H9 (cell line): ENCODE measurements around the gene CYBA. TPM values are rescaled to one million over a fixed set of nuclear protein-coding genes. Genes with fewer than 3 reads are reported as not detected.

ENCODE experiments used
- DNase-seq: peaks from one replicate; pipeline ENCODE4 v3.0.0-alpha.2; 2017
- H2AFZ ChIP-seq: one replicate; pipeline ENCODE4 v1.6.1; 2013; ENCODE audit warnings: mild to moderate bottlenecking, low read length, control low read depth, moderate library complexity
- H2AK5ac ChIP-seq: 2 replicates; pipeline ENCODE4 v1.6.1; 2013; ENCODE audit warnings: low read length, control low read depth, mixed read lengths; ENCODE audit not compliant: insufficient read length
- H2BK120ac ChIP-seq: one replicate; pipeline ENCODE4 v1.6.1; 2013; ENCODE audit warnings: low read depth, mild to moderate bottlenecking, low read length, control low read depth, inconsistent platforms; ENCODE audit not compliant: poor library complexity, severe bottlenecking
- H2BK12ac ChIP-seq: 2 replicates; pipeline ENCODE4 v1.6.1; 2013; ENCODE audit warnings: low read length, control low read depth, mixed read lengths, low read depth; ENCODE audit not compliant: insufficient read length
- H2BK15ac ChIP-seq: 2 replicates; pipeline ENCODE4 v1.6.1; 2013; ENCODE audit warnings: low read depth, low read length, control low read depth
- H2BK20ac ChIP-seq: one replicate; pipeline ENCODE4 v1.6.1; 2013; ENCODE audit warnings: low read depth, mild to moderate bottlenecking, low read length, control low read depth, inconsistent platforms; ENCODE audit not compliant: poor library complexity, severe bottlenecking
- H2BK5ac ChIP-seq: 2 replicates; pipeline ENCODE4 v1.6.1; 2013; ENCODE audit warnings: low read length, control low read depth, mixed read lengths; ENCODE audit not compliant: insufficient read length
- H3K14ac ChIP-seq: 2 replicates; pipeline ENCODE4 v1.6.1; 2013; ENCODE audit warnings: low read length, control low read depth; ENCODE audit not compliant: insufficient read depth
- H3K18ac ChIP-seq: 2 replicates; pipeline ENCODE4 v1.6.1; 2013; ENCODE audit warnings: low read depth, mild to moderate bottlenecking, mixed read lengths, low read length, control low read depth; ENCODE audit not compliant: insufficient read length
- H3K23ac ChIP-seq: 2 replicates; pipeline ENCODE4 v1.6.1; 2013; ENCODE audit warnings: low read length, control low read depth, mixed read lengths, low read depth; ENCODE audit not compliant: insufficient read length
- H3K23me2 ChIP-seq: 2 replicates; pipeline ENCODE4 v1.6.1; 2013; ENCODE audit warnings: low read depth, mild to moderate bottlenecking, mixed read lengths, low read length, control low read depth; ENCODE audit not compliant: insufficient read length, poor library complexity, severe bottlenecking
- H3K27ac ChIP-seq: 2 replicates; pipeline ENCODE4 v1.5.1; 2013; ENCODE audit warnings: low read length, control low read depth, mixed read lengths, low read depth; ENCODE audit not compliant: insufficient read length
- H3K27me3 ChIP-seq: 2 replicates; pipeline ENCODE4 v1.6.1; 2013; ENCODE audit warnings: low read length, control low read depth, inconsistent platforms; ENCODE audit not compliant: insufficient read depth
- H3K4ac ChIP-seq: 2 replicates; pipeline ENCODE4 v1.6.1; 2013; ENCODE audit warnings: low read depth, mild to moderate bottlenecking, control low read depth, inconsistent platforms, low read length, moderate library complexity
- H3K4me1 ChIP-seq: 2 replicates; pipeline ENCODE4 v1.6.1; 2013; ENCODE audit warnings: low read length, control low read depth, inconsistent platforms; ENCODE audit not compliant: insufficient read depth
- H3K4me2 ChIP-seq: 2 replicates; pipeline ENCODE4 v1.6.1; 2013; ENCODE audit warnings: low read length, control low read depth, mixed read lengths; ENCODE audit not compliant: insufficient read length, insufficient read depth
- H3K56ac ChIP-seq: 2 replicates; pipeline ENCODE4 v1.6.1; 2013; ENCODE audit warnings: low read depth, mild to moderate bottlenecking, mixed read lengths, low read length, control low read depth; ENCODE audit not compliant: insufficient read length
- H3K79me1 ChIP-seq: 2 replicates; pipeline ENCODE4 v1.6.1; 2013; ENCODE audit warnings: low read depth, mild to moderate bottlenecking, moderate library complexity, low read length, control low read depth, inconsistent platforms; ENCODE audit not compliant: insufficient read depth, poor library complexity, severe bottlenecking
- H3K79me2 ChIP-seq: 2 replicates; pipeline ENCODE4 v1.6.1; 2013; ENCODE audit warnings: low read length, control low read depth, inconsistent platforms; ENCODE audit not compliant: insufficient read depth
- H3K9ac ChIP-seq: 2 replicates; pipeline ENCODE4 v1.6.1; 2013; ENCODE audit warnings: low read length, control low read depth, mixed read lengths; ENCODE audit not compliant: insufficient read length; ENCODE audit errors: extremely low read depth
- H3K9me3 ChIP-seq: one replicate; pipeline ENCODE4 v1.6.1; 2013; ENCODE audit warnings: low read depth, low read length, inconsistent platforms; ENCODE audit not compliant: control insufficient read depth
- H3T11ph ChIP-seq: one replicate; pipeline ENCODE4 v1.6.1; 2013; ENCODE audit warnings: mild to moderate bottlenecking, low read length, control low read depth, inconsistent platforms
- H4K20me1 ChIP-seq: one replicate; pipeline ENCODE4 v1.6.1; 2013; ENCODE audit not compliant: control insufficient read depth, insufficient read length, insufficient read depth
- H4K5ac ChIP-seq: 2 replicates; pipeline ENCODE4 v1.6.1; 2013; ENCODE audit warnings: low read depth, mild to moderate bottlenecking, mixed read lengths, low read length, control low read depth; ENCODE audit not compliant: insufficient read length
- H4K8ac ChIP-seq: replicated peaks from 2 replicates; pipeline ENCODE4 v1.6.1; 2013; ENCODE audit warnings: low read length, control low read depth, mixed read lengths, low read depth; ENCODE audit not compliant: insufficient read length
- H4K91ac ChIP-seq: 2 replicates; pipeline ENCODE4 v1.6.1; 2013; ENCODE audit warnings: low read depth, mild to moderate bottlenecking, moderate library complexity, mixed read lengths, low read length, control low read depth; ENCODE audit not compliant: insufficient read length
- H3K27ac Mint-ChIP-seq, 3 experiments: 2 replicates in 2 of 3; 3 replicates in 1 of 3; pipeline ENCODE4 v1.8.0; 2020 to 2021; ENCODE audit warnings: mixed read lengths in 3 of 3, mild to moderate bottlenecking in 1 of 3, moderate library complexity in 1 of 3
- H3K27me3 Mint-ChIP-seq: 2 replicates; pipeline ENCODE4 v1.8.0; 2021; ENCODE audit warnings: low read depth, mild to moderate bottlenecking, moderate library complexity, mixed read lengths
- H3K36me3 Mint-ChIP-seq, 3 experiments: 2 replicates in 2 of 3; 3 replicates in 1 of 3; pipeline ENCODE4 v1.8.0; 2020 to 2021; ENCODE audit warnings: low read depth in 3 of 3, mixed read lengths in 3 of 3; ENCODE audit not compliant: insufficient read depth in 1 of 3
- H3K4me1 Mint-ChIP-seq, 2 experiments: 2 replicates each; pipeline ENCODE4 v1.8.0; 2020; ENCODE audit warnings: mixed read lengths in 2 of 2
- H3K4me3 Mint-ChIP-seq, 2 experiments: 2 replicates in 1 of 2; 3 replicates in 1 of 2; pipeline ENCODE4 v1.8.0; 2020 to 2021; ENCODE audit warnings: mild to moderate bottlenecking in 2 of 2, mixed read lengths in 2 of 2, moderate library complexity in 1 of 2
- H3K9me3 Mint-ChIP-seq, 2 experiments: 2 replicates in 1 of 2; 3 replicates in 1 of 2; pipeline ENCODE4 v1.8.0; 2020; ENCODE audit warnings: mild to moderate bottlenecking in 2 of 2, mixed read lengths in 2 of 2, moderate library complexity in 1 of 2
- CTCF ChIP-seq: fragments of 200-600 bp; sonication (generic); conservative IDR thresholded peaks from 3 replicates; pipeline ENCODE4 v1.8.0; 2021; ENCODE audit warnings: antibody characterized with exemption, mild to moderate bottlenecking
- WGBS: extraction: QIAGEN DNeasy Blood & Tissue Kit; methylation state at CpG from one replicate; pipeline ENCODE4 v1.1.7; 2013; ENCODE audit warnings: missing lambda C conversion rate, low lambda C conversion rate, mixed read lengths; ENCODE audit not compliant: insufficient read length; ENCODE audit errors: extremely low coverage; 5-methylcytosine and 5-hydroxymethylcytosine counted together
- total RNA-seq: library from RNA; stranded (reverse); gene quantifications from 2 replicates; pipeline ENCODE4 v1.2.1, GENCODE V29; 2021

The CYBA gene
- total RNA-seq, 1 experiment from 2014 or later: 153 TPM

- no peak overlapping the region for H3K18ac ChIP-seq
- Mint-ChIP-seq H3K9me3 (no peaks in the 10 kb centered on the region; a peak in 1 of 5 replicates), H3K27ac (no peak overlapping the region), H3K36me3 (peaks cover 8 to 20% (median 20%) of the 10 kb centered on the region in 3 experiments; a peak in 6 of 7 replicates), H3K4me3 (no peak overlapping the region), H3K4me1 (peaks cover 4 to 6% of the 10 kb centered on the region in 2 experiments), H3K27me3 (peaks cover 3% of the 10 kb centered on the region)
- H2AFZ ChIP-seq: no peak overlapping the region
- no peak for TF ChIP-seq CTCF
- no peak overlapping the region for H2BK5ac ChIP-seq
- H2BK12ac ChIP-seq: no peak overlapping the region
- no peak overlapping the region; the same call in 1 of the 2 replicates for H3K14ac ChIP-seq
- no peak overlapping the region for H3K56ac ChIP-seq
- H3K79me1 ChIP-seq: peaks cover 3% of the 10 kb centered on the region
- no peak overlapping the region for H3K9ac ChIP-seq
- WGBS: no CpG with 5 or more reads among the region's 23 CpGs
- no peak overlapping the region for H3K4ac ChIP-seq
- no peak overlapping the region for H2BK120ac ChIP-seq
- no peak overlapping the region for H4K8ac ChIP-seq
- H2BK15ac ChIP-seq: no peak overlapping the region
- no peaks in the 10 kb centered on the region for H3K27me3 ChIP-seq
- H3K4me2 ChIP-seq: no peak overlapping the region
- no peaks in the 10 kb centered on the region for H3K79me2 ChIP-seq
- no peak overlapping the region for H2BK20ac ChIP-seq
- no peaks in the 10 kb centered on the region for H4K20me1 ChIP-seq
- H3K23me2 ChIP-seq: peaks cover 10% of the 10 kb centered on the region
- H3K4me1 ChIP-seq: no peaks in the 10 kb centered on the region
- DNase-seq: no peak
- no peak overlapping the region for H4K91ac ChIP-seq
- no peak overlapping the region for H3K27ac ChIP-seq
- no peaks in the 10 kb centered on the region for H3K9me3 ChIP-seq
- no peak overlapping the region for H4K5ac ChIP-seq
- H3T11ph ChIP-seq: no peak overlapping the region
- H2AK5ac ChIP-seq: no peak overlapping the region
- H3K23ac ChIP-seq: no peak overlapping the region
These were observed 4.9 kb downstream of the CYBA start for GRCh38 chr16:88645941-88646340.
